ENCODE results near the gene KCNH2.
A peak's percentile ranks its signal among the peaks of the same experiment; 100 is the strongest.

Gene KCNH2

DNA sequence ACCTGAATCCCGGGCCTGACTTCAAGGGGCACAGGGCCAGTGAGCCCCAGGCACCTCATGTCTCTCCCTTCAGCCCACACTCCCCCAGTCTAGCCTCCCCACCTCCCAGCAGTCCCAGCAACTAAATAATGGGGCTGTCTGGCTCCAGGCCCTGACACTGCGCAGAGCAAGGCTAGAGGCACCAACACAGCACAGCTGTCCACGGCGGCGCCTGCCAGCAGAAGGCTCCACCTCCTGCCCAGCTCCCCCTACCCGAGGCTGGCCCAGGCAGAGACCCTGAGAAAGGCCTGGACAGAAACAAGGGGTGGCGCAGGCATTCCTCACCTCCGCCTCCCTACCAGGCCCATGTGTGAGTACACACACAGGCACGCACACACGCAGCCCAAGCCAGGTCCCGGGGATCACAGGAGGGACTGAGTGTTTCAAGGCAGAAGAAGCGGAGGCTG lies 6.1 kb downstream of the KCNH2 start:
- DNase-seq, result peak; percentile 51

DNA sequence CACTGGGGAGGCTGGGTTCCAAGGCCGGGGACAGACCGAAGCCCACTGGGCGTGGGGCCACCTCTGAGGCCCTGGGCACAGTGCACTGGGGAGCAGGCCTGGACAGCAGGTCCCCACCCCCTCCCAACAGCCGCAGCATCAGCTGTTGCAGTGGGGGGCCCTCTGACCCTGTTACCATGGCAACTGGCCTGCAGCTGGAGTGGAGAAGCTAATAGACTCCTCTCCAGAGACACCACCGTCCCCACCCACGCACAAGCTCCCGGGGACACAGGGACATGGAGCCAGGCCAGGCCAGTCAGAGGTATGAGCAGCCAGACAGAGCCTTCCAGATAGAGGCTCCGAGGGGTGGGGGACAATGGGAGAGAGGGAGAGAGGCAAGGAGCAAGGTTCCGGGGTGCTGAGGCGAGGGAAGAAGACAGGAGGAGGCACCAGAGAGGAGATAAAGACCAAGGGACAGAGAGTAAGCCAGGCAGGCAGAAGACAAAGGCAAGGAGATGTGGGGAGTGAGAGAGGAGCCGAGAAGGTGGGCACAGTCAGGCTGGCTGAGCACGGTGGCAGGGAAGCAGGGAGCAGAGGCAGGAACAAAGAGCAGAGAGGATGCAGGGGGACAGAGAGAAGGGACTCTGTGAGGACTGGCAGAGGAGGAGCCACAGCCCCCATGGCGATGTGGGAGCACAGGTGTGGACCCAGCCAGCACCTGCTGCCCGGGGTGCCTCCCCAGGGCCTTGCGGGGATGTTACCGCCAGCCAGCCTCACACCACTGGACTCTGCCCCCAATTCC lies 6.7 kb downstream of the KCNH2 start:
- DNase-seq, result no peak

DNA sequence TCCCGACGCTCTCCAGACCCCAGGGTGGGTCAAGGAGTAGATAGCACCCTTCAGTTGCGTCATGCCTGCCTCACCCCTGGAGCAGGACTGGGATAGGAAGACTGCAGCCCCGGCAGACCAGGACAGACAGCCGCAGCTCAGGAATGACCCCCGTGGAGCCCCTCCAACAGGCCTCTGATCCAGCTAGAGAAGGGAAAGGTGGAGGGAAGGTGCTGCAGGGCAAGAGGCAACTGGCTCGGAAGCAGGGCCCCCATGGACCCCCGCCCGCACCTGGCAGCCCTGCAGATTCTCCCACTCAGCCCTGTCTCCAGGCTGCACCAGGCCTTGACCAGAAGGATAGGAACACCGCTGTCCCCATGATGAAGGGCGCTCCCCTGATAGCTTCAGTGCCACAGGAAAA lies 7.7 kb downstream of the KCNH2 start:
- no peak for DNase-seq

DNA sequence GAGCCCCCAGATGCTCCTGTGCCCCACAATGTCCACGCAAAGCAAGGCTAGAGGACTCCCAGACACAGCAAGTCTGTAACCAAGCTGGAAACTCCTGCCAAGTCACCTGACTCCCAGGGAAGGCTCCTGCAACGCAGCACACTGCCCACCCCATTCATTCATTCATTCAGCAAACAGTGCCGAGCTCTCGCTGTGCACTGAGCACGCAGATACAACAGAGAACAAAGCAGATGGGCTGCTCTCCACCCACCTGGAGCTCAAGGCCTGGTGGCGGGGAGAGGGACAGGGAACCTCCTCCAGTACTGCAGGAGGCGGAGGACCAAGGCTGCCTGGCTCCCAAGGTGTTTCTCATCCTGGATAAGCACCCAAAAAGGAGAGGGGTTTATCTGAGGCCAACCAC lies 8.6 kb downstream of the KCNH2 start:
- DNase-seq, result no peak

DNA sequence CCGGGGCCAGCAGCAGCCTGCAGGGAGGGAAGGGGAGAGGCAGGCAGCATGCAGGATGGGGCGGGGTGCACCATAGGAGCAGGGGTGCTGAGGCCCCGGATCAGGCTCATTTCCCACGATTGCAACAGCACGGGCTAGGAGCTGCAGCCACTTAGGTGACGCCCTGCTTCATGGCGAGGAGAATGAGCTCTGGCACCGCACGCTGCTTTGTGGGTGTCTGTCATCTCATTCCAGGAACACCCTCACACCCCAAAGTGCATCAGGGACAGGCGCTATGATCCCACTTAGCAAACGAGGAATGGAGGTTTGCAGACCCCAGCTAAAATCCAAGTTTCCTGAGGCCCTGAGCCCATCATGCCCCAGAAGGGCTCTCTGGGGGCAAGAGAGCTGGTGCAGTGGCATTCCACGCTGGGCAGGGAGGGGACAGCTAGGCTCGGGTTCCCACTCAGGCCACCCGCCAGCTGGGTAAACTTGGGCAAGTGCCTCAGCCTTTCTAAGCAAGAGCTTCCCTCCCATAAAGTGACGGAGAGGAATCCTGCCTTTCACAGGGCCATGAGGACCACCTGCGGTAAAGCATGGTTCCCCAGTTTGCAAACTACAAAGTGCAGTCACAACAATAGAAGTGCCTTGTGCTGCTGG lies 9.3 kb downstream of the KCNH2 start:
- DNase-seq, result no peak

DNA sequence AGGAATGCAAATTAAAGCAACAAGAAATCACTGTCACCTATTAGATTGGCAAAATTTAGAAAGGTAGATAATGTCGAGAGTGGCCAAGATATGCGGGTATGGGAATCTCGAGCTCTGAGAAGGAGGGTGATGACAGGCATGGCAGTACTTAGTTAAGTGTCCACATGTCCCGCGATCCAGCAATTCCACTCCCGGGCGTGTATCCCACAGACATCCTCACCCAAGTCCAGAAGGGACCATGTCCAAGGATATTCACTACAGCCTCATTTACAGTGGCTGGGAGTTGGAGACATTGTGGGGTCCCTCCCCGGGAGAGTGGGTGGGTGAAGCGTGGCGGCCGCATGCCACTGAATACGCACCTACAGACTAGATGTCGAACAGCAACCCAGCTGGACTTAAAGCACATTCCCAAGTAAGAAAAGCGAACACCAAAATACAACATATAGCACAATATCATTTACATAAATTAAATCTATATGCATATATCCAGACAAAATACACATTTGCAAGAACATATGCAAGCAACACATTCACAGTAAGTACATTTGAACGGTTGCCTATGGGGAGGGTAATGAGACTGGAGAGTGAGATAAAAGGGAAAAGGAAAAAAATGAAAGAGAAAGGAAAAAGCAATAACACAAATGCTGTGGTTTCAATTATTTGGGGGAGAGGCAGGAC lies 9.9 kb downstream of the KCNH2 start:
- DNase-seq, result no peak

DNA sequence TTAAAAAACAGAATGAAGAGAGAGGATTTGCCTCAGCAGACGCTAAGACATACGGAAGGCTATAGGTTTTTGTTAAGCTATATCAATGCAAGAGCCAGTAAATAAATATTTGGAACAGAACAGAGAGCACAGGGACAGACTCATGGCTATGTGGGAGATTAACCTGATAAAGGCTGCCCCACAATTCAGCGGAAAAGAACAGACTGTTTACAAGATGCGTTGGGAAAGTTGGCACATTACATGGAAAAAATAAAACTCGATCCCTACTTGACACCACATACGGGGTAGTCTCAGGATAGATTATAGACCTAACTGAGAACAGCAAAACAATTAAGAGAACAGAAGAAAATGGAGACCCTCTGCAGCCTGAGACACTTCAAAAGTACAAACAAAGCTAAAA lies 10.8 kb downstream of the KCNH2 start:
- no peak for DNase-seq

DNA sequence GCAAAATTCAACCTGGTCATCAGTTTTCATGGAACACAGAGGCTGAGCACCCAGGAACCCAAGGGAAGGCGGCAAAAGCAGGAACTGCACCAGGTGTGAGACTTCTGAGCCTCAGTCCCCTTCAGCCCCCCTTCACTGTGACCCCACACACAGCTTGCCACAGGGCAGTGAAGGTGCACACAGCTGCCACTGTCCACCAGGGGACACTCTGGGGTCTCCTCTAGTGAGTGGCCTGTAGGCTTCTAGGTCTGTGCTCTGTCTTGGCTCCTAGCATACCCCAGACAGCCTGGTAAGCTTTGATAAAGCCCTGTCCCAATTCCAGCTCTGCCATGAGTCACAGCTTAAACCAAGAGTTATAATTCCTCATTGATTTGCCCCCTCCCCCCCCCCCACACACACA lies 12.1 kb downstream of the KCNH2 start:
- no peak for DNase-seq

DNA sequence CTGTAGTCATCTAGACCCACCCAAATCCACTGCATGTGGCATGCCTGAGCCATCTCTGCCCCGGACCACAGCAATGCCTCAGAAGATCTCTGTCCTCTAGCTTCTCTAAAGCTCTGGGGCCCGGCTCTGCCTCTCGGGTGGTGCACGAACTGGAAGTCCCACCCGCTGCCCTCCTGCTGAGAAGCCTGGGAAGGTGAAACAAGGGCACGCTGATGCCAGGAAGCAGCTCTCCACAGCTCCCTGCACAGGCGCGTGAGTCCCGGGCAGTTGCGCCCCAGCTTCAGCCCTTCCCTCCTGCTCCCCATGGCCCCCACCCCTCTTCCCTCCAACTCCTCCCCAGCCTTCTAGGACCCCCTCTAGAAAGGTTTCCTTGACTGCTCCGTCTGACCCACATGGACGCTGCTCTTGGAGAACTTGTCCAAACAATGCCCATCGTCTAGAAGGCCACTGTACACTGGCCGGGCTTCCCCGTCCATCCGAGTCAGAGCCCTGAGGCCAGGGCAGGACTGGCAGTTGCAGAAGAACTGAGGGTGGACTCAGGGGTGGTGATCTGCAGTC lies 12.8 kb downstream of the KCNH2 start:
- no peak for DNase-seq

DNA sequence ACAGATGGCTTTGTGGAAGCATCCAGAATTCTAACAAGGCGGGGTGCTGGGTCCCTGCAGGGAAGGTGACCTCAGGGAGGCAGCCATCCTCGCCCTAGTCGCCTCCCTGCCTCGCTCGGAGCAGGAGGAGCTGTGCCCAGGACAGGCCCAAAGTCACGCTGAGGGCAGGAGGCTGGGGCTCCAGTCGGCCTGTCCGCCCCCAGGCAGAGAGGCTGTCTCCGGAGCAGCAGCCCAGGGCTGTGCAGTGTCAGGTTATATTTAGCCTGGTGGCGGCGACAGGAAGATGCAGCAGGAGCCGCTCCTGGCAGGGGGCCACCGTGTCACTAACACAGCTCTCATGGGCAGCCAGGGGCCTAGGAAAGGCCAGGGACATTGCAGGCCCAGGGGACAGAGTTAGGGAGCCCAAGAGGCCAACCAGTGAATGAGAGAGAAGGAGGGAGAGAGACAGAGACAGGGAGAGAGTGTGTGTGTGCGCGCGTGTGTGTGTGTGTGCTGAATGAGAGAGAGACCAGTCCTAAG lies 13.5 kb downstream of the KCNH2 start:
- DNase-seq, result no peak

DNA sequence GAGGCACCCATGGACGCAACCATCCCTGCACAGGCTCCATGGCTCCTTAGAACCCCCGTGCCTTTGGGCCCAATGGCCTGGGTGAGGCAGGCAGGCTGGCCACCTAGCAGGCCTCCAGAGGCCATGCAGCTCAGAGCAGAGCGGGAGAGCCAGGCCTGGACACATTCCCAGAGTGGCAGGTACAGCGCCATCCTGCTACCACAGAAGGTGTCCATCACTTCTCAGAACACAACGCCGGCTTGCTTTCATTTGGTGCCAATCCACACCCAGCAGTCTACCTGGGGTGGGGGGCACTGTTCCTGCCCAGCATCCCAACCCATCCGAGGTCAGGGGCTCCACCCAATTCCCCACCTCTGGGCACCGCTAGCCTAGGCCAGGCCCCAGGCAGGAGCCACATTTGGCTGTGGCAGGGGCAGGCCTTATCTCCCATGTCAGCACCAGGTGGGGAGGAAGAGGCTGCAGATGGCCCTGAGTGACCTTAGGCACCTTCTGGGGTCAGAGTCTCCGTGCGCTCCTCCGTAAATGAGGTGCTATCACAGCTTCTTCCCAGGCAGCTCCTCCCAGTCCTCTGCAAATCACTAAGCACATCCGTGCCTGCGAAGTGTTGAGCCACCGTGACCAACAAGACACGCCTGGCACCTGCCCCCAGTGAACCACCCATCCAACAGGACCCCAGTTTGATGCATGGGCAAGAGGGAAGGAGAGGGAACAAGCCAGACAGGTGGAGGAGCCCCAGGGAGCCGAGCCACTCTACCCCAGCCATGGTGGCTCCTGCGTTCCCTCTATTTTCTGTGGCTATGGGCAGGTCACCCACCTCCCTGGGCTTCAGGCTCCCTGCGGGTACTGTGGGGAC lies 14.2 kb downstream of the KCNH2 start:
- DNase-seq, result no peak

DNA sequence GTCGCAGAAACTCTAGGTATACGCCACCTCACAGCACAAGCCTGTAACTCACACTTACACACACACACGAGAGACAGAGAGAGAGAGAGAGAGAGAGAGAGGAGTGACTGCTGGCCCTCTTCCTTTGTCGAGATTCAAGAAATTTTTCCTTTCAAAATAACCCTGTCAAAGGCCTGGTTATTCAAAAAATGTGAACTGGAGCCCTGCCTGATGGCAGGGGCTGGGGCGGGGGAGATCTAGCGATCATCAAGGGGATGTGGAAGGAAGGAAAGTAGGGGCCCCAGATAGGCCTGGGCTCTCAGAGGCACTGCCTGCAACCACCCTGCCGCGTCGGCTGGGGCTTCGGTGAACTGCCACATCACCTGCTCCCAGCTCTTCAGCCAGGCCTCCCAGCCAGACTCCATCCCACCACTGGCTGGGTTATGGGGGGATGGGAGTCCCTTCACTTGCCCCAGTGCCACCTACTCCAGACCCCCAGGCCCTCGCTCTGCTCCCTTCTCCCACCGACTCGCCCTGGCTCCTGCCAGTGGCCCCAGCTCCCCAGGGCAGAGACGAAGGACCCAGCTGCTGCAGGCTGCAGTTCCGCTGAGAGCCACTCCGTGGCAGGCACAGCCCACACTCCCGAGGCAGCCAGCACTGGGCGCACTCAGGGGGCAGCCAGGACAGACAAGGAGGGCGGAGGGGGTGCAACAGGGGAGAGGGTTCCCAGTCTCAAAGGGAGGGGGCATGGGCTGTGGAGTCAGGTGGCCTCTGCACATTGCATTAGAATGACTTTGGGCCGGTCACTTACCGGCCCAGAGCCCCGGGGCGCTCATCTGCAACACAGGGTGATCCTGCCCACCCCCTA lies 15.3 kb downstream of the KCNH2 start:
- DNase-seq, result no peak

DNA sequence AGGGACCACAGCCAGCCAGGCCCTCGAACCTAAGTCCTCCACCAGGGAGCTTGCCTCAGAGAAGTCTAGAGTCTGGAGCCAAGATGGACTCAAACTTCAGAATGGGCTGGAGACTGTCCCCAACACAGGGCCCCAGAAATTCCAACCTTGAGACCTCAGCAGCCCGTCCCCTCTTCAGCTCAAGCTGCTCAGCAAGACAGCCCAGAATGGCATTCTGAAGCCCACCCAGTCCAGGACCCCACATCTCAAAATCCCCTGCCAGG lies 15.9 kb downstream of the KCNH2 start:
- DNase-seq, result no peak

DNA sequence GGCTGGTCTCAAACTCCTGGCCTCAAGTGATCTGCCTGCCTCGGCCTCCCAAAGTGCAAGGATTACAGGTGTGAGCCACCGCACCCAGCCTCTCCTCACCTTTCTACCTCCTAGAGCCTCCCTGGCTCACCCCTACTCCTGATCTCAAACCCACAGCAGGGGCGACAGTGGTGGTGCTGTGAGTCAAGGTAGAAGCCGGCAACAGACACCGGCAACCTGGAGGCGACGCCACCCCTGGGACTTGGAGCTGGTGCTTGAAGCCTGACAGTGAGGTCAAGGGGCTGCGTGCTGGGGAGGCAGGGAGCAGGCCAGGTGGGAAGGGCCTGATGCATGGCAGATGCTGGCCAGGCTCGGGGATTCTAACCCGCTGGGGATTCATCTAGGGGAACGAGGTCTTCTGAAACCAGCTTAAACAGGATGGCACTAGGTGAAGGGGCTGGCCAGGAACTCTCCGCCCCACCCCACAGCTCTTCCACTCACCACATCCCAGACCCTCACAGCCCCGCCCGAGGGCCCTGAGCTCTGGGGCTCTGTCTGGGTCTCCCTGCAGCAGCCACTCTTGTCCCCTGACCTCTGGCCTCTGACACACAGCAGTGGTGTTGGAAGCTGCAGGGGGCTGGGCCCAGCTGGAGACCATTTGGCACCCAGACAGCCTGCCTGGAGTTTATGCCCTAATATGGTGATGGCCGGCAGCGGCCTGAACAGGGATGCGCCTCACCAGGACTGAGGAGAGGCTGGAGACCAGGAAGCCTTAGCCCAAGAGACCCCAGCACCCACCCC lies 16.4 kb downstream of the KCNH2 start:
- no peak for DNase-seq

DNA sequence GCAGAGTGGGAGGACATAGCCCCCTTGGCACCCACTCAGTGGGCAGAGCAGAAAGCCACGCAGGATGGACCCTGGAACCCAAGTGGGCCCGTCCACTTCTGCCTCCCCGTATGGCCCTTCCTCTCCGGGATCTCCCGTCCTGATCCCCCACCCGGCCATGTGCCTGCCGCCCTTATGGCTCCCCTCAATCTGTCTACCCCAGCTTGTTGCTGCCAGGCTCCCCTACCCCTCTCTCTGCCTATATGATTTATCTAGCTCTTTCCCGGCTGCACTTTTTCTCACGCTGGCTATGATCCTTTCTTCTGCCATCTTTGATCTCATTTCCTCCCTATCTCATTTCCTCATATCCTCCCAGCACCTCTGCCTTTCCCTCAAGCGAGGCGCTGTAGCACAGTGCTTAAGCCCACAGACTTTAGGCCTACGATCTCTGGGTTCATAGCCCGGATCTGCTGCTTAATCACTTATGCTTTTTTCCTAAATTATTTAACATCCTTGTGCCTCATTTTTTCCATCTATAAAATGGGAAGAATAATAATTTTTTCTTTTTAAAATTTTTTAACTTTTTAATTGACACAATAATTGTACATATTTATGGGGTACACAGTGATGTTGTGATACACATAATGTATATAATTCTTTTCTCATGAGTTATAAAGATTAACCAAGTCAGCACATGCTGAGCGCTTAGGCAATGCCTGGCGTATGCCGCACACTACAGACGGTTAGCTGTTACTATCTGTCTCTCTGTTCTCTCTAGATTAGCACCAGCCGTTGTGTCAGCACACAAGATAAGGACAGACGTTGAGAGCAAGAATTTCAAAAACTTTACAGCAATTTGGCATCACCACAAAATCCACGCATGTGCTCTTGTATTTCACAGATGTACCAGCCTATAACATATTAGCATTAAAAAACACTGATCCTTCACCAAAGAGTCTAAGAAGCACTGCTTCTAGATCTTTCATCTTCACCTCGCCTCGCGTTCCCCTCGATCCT lies 18.1 kb downstream of the KCNH2 start:
- DNase-seq, result no peak

DNA sequence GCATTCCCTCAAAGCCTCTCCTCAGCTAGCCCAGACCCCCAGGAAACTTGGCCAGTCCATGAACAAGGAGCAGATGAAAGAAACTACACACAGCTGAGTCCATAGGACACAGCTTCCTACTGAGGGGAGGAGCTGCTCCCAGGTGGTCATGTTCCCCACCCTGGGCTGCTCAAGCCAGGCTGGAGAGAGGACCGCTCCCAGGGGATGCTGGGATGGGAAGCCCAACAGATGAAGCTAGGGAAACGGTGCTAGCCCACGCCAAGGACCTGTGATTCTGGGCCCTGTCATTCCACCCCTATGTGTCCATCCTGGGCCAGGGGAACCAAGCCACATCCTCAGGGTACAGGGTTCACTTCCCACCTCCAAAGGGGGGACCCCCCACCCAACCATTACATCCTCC lies 19.0 kb downstream of the KCNH2 start:
- DNase-seq, result no peak

DNA sequence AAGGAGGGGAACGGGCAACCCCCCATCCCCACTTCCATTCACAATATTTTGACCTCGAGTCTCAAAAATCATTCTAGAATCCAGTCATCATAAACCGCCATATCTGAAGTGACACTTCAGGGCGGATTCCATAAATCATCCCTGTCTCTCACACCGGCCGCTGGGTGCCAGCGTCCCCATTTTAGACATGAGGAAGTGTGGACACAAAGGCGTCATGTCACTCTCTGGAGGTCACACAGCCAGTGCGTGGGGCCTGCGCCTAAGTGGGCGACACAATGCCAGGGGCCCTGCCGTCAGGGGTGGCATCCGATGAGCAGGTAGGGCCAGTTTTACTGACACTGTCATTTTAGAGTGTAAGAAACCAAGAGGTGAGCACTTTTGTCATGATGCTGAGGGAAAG lies 19.5 kb downstream of the KCNH2 start:
- no peak for DNase-seq

DNA sequence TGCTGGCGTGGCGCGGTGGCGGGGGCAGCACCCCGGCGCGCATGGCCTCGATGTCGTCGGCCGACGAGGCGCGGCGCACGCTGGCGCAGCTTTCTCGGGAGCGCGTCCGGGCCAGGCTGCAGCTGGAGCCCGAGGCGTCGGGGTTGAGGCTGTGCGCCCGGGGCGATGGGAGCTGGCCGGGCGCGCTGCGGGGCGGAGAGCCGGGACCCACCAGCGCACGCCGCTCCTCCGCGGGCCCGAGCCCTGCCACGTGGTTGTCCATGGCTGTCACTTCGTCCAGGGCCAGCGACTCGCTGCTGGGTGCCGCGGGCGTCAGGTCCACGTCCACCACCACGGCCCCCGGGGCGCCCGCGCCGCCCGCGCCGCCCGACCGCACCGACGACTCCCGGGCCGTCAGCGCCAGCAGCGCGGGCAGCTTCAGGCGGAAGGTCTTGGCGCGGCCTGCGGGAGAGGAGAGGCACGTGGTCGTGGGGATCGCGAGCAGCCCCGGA lies 20.0 kb downstream of the KCNH2 start:
- DNase-seq, result no peak

DNA sequence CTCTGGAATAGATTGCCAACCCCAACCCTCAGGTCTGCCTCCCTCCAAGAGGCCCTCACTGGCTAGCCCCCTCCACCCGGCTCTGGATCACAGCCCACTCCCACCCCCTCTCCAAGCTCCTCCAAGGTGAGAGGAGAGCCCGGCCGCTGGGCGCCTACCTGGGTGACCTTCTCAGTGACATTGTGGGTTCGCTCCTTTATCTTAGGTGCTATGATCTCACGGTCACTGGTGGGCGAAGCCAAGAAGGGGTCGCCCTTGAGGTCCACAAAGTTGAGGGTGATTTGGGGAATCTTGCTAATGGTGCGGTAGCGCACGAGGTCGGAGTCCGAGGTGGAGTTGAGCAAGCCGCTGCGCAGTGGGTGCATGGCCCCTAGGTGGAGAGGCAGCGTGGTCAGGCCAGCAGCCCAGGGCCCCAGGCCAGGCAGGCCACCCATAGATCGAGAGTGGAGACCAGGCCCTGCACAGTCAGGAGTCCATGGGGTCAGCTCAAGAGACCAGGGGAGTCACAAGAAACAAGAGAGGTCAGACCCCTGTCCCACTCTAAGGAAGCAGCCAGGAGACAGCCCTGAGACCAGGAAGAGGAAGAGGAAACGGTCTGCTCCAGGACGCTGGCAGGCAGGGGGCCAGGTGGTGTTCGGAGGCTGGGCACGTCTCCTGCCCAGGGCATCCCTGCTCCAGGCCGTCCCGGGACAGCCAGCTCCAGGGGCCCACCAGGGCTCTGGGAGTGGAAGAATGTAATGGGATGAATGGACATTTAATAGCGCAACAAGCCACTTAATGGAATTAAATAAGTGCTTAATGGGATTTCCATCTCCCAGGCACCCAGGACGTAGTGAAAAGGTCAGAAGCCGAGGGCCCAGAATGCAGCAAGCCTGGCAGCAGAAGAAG lies 20.7 kb downstream of the KCNH2 start:
- DNase-seq, result no peak

Data from NCI-H446 treated with DMSO at 0.1 percent for 48 hours (cell line).